K562 (cell line): ENCODE data around the gene SLC44A5. TPM values are rescaled to one million over a fixed set of nuclear protein-coding genes. Genes with fewer than 3 reads are reported as not detected.

Experiments
- ATAC-seq: fragments of 200-7000 bp; cut with Tn5 transposase; 3 replicates; pipeline ENCODE4 v1.9.1; 2020; ENCODE audit warnings: moderate library complexity
- BruUV-seq: library from RNA; stranded (reverse); fragments of 400-500 nt; replicated peaks from 2 replicates; lab custom pipeline; 2021; lab: Mats Ljungman, UMichigan
- CTCF ChIA-PET: fragments of 300-600 bp; formaldehyde crosslinking; extraction: SDS; loops from one replicate; lab custom pipeline; 2021; ENCODE audit warnings: low intra/inter-chr PET ratio; lab: Yijun Ruan, JAX
- POLR2A ChIA-PET: fragments of 300-600, 350-650 bp; sonication (Branson Sonifier 250); formaldehyde crosslinking; extraction: SDS; loops from one replicate; lab custom pipeline; 2021; ENCODE audit warnings: antibody characterized with exemption, inconsistent platforms; lab: Yijun Ruan, JAX
- DNase-seq, 4 experiments: peaks; one replicate each; pipeline versions ENCODE4 v3.0.0 to v3.0.0-alpha.2; 2011 to 2018; ENCODE audit warnings: low spot score in 3 of 4, mixed read lengths in 3 of 4; ENCODE audit errors: extremely low read depth in 1 of 4
- FAIRE-seq: peaks from 2 replicates; lab custom pipeline; 2011; peaks lifted over from hg19 to GRCh38; lab: Jason Lieb, UNC
- H2AFZ ChIP-seq: 2 replicates; pipeline ENCODE4 v1.6.0; 2011; ENCODE audit warnings: low read depth, low read length, control low read depth, inconsistent platforms
- H3K27ac ChIP-seq: fragments of 200-600 bp; 3 replicates; pipeline ENCODE4 v1.8.0; 2011; ENCODE audit warnings: low read depth, mild to moderate bottlenecking, control low read depth, inconsistent platforms, low read length, moderate library complexity, mixed read lengths; ENCODE audit errors: extremely low read depth
- H3K27me3 ChIP-seq, 2 experiments: fragments of 300-600 bp in 1 of 2; 2 replicates in 1 of 2; 3 replicates in 1 of 2; pipeline versions ENCODE4 v1.6.0 to v1.8.0; 2011; ENCODE audit warnings: inconsistent platforms in 2 of 2, low read length in 2 of 2, mild to moderate bottlenecking in 1 of 2, mixed read lengths in 1 of 2, moderate library complexity in 1 of 2; ENCODE audit not compliant: control insufficient read depth in 2 of 2, insufficient read depth in 2 of 2
- H3K36me3 ChIP-seq: fragments of 300-600 bp; 3 replicates; pipeline ENCODE4 v1.8.0; 2011; ENCODE audit warnings: mild to moderate bottlenecking, low read length, inconsistent platforms; ENCODE audit not compliant: control insufficient read depth, insufficient read depth
- H3K4me1 ChIP-seq, 2 experiments: fragments of 200-600 bp in 1 of 2; replicated peaks in 1 of 2; 2 replicates in 1 of 2; 3 replicates in 1 of 2; pipeline versions ENCODE4 v1.5.1 to v1.8.0; 2011; ENCODE audit warnings: inconsistent platforms in 2 of 2, low read length in 2 of 2, mild to moderate bottlenecking in 1 of 2, mixed read lengths in 1 of 2, moderate library complexity in 1 of 2; ENCODE audit not compliant: control insufficient read depth in 2 of 2, insufficient read depth in 2 of 2
- H3K4me2 ChIP-seq: 2 replicates; pipeline ENCODE4 v1.6.1; 2011; ENCODE audit warnings: low read length, control low read depth, inconsistent platforms, mixed read lengths; ENCODE audit not compliant: insufficient read depth
- H3K4me3 ChIP-seq: fragments of 200-600 bp; sonication (generic), shearing (Covaris generic); 2 replicates; pipeline ENCODE4 v1.5.1; 2016; ENCODE audit warnings: control low read depth, inconsistent platforms
- H3K79me2 ChIP-seq: fragments of 200-600 bp; 3 replicates; pipeline ENCODE4 v1.8.0; 2011; ENCODE audit warnings: low read length, inconsistent platforms; ENCODE audit not compliant: control insufficient read depth, insufficient read depth
- H3K9ac ChIP-seq, 2 experiments: 2 replicates each; pipeline versions ENCODE4 v1.6.0 to v1.6.1; 2011; ENCODE audit warnings: low read depth in 2 of 2, low read length in 2 of 2, control low read depth in 1 of 2, inconsistent platforms in 1 of 2, mild to moderate bottlenecking in 1 of 2, mixed read lengths in 1 of 2; ENCODE audit not compliant: insufficient read depth in 1 of 2
- H3K9me1 ChIP-seq: one replicate; pipeline ENCODE4 v1.6.0; 2011; ENCODE audit warnings: inconsistent platforms, mild to moderate bottlenecking, low read length, moderate library complexity; ENCODE audit not compliant: control insufficient read depth, insufficient read depth
- H3K9me3 ChIP-seq: replicated peaks from 2 replicates; pipeline ENCODE4 v1.5.1; 2011; ENCODE audit warnings: low read depth, low read length, inconsistent platforms; ENCODE audit not compliant: control insufficient read depth, insufficient read depth
- H4K20me1 ChIP-seq: replicated peaks from 2 replicates; pipeline ENCODE4 v1.6.1; 2011; ENCODE audit warnings: low read length, inconsistent platforms, mixed read lengths; ENCODE audit not compliant: control insufficient read depth, insufficient read depth
- C11orf30 ChIP-seq: fragments of 450-650 bp; IDR thresholded peaks from 2 replicates; pipeline ENCODE4 v1.6.1; 2016; ENCODE audit warnings: low read depth, mild to moderate bottlenecking
- MAFF ChIP-seq: IDR thresholded peaks from 2 replicates; pipeline ENCODE4 v1.6.1; 2012; ENCODE audit warnings: low read length, improper control_type of control experiment
- MAFG ChIP-seq: fragments of 450-650 bp; conservative IDR thresholded peaks from 2 replicates; pipeline ENCODE4 v1.6.1; 2016; ENCODE audit warnings: missing genetic modification characterization, missing compliant biosample characterization
- MAFK ChIP-seq: IDR thresholded peaks from 2 replicates; pipeline ENCODE4 v1.6.1; 2011; ENCODE audit warnings: low read length, improper control_type of control experiment
- MTA1 ChIP-seq: fragments of 450-650 bp; IDR thresholded peaks from 2 replicates; pipeline ENCODE4 v1.6.1; 2017; ENCODE audit warnings: borderline replicate concordance
- SMARCB1 ChIP-seq: IDR thresholded peaks from 2 replicates; pipeline ENCODE4 v1.6.1; 2011; ENCODE audit warnings: improper control_type of control experiment, low read depth; ENCODE audit not compliant: insufficient read length
- STAG1 ChIP-seq: sonication (generic); formaldehyde crosslinking; IDR thresholded peaks from 2 replicates; pipeline ENCODE4 v1.5.0; 2020; ENCODE audit warnings: missing genetic modification reagents, borderline replicate concordance
- TAL1 ChIP-seq: fragments of 450-650 bp; IDR thresholded peaks from 2 replicates; pipeline ENCODE4 v1.6.1; 2016; ENCODE audit warnings: mild to moderate bottlenecking
- TCF3 ChIP-seq: sonication (generic); formaldehyde crosslinking; IDR thresholded peaks from 2 replicates; pipeline ENCODE4 v1.4.0; 2020; ENCODE audit warnings: mild to moderate bottlenecking, missing genetic modification reagents
- ZNF316 ChIP-seq: fragments of 450-650 bp; IDR thresholded peaks from 2 replicates; pipeline ENCODE4 v1.6.1; 2016
- ZNF780A ChIP-seq: fragments of 250-450 bp; sonication (Bioruptor Pico); IDR thresholded peaks from 2 replicates; pipeline ENCODE4 v1.5.0; 2021; ENCODE audit warnings: mild to moderate bottlenecking
- WGBS: fragments of 100-300 bp; shearing (Covaris generic); methylation state at CpG from one replicate; pipeline ENCODE4 v1.1.6; 2016; ENCODE audit warnings: low coverage, mixed read lengths; ENCODE audit not compliant: insufficient coverage; ENCODE audit errors: missing lambda C conversion rate; 5-methylcytosine and 5-hydroxymethylcytosine counted together
- in situ Hi-C: fragments of 300-500 bp; cut with MboI; formaldehyde crosslinking; loops from 4 replicates; pipeline ENCODE4 v1.15.0; 2018; ENCODE audit warnings: inconsistent platforms, mixed read lengths
- intact Hi-C: fragments of 100-400 bp; cut with micrococcal nuclease; formaldehyde crosslinking; loops from 2 replicates; pipeline ENCODE4 v1.14.2; 2022
- polyA plus RNA-seq, 8 experiments: library from polyadenylated mRNA; depleted of rRNA in 4 of 8; stranded (reverse) in 5 of 8; unstranded in 3 of 8; fragments of >200 nt; fragmentation: Nextera tagmentation in 2 of 8; fragmentation: Illumina TruSeq in 1 of 8; extraction: Ambion mirVana in 2 of 8; extraction: Trizol in 1 of 8; gene quantifications; 2 replicates each; pipeline versions ENCODE4 v1.2.1 to v1.2.3, GENCODE V29; 2011 to 2014; ENCODE audit warnings: inconsistent platforms in 1 of 8, missing spikeins in 1 of 8
- total RNA-seq, 7 experiments: library from RNA; depleted of rRNA in 6 of 7; stranded (reverse); fragments of >200 nt in 6 of 7; fragmentation: Illumina TruSeq in 2 of 7; extraction: Trizol in 2 of 7; gene quantifications; 2 replicates each; pipeline versions ENCODE4 v1.2.1 to v1.2.3, GENCODE V29; 2011 to 2021; ENCODE audit warnings: low replicate concordance in 1 of 7
- TF ChIP-seq, protein P1 (sequence below), 2 experiments: fragments of 450-650 bp; IDR thresholded peaks; 2 replicates each; pipeline ENCODE4 v1.6.1; 2016; ENCODE audit warnings: mild to moderate bottlenecking in 2 of 2, borderline replicate concordance in 1 of 2, low read depth in 1 of 2, moderate library complexity in 1 of 2
- TF ChIP-seq, protein P2 (sequence below), 2 experiments: fragments of 250-450 bp in 1 of 2; fragments of 450-650 bp in 1 of 2; sonication (Bioruptor Pico) in 1 of 2; IDR thresholded peaks; 2 replicates each; pipeline versions ENCODE4 v1.6.1 to v1.8.0; 2016 to 2021; ENCODE audit warnings: mild to moderate bottlenecking in 2 of 2, moderate library complexity in 2 of 2, missing compliant biosample characterization in 1 of 2, missing genetic modification characterization in 1 of 2
- TF ChIP-seq, protein P3 (sequence below): fragments of 450-650 bp; IDR thresholded peaks from 2 replicates; pipeline ENCODE4 v1.6.1; 2017; ENCODE audit warnings: antibody characterized with exemption

The SLC44A5 gene
- total and polyA plus RNA-seq, 9 of the 15 experiments (the other 6 are each of a cell fraction or from before 2014, with no cell fraction given), result 1.2 to 10.1 (median 3.2) TPM

DNA sequence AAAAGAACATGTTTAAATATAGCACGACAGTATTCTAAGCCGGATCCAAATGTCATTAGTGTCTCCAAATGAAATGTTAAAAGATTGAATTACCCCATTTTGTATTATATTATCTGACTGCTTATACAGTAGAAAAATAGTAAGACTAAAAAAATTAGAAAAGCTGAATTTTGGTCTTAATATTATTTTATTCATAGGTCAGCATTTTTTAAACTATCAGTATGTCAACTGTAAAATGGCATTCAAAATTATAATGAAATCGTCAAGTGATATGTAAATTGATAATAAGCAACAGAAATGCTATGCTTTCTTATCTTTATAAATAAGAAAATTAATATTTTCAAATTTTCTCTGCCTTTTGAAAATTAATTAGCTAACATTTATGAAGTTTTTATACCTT lies 16.6 kb downstream of the SLC44A5 start:
- H3K27me3 ChIP-seq, result no peaks in the 10 kb centered on the region
- no TSS peak for BruUV-seq
- H2AFZ ChIP-seq, result no peak overlapping the region
- no peak for FAIRE-seq
- no peaks in the 10 kb centered on the region for H3K79me2 ChIP-seq
- no peaks in the 10 kb centered on the region for H3K9me3 ChIP-seq
- POLR2A ChIA-PET, result no interaction called here
- no peak overlapping the region for H3K4me3 ChIP-seq
- CTCF ChIA-PET, result no interaction called here
- H3K36me3 ChIP-seq, result no peaks in the 10 kb centered on the region
- H3K4me1 ChIP-seq, result no peaks in the 10 kb centered on the region
- DNase-seq, result no peak
- intact Hi-C loops (no loop called here), in situ Hi-C loops (no loop called here)
- H3K27ac ChIP-seq, result no peak overlapping the region
- no peak for ATAC-seq
- no peak overlapping the region for H3K9ac ChIP-seq
- H3K9me1 ChIP-seq, result no peaks in the 10 kb centered on the region
- WGBS, result 0% methylated on average over 3 of the region's 3 CpGs
- no peaks in the 10 kb centered on the region for H4K20me1 ChIP-seq
- H3K4me2 ChIP-seq, result no peak overlapping the region
- TF ChIP-seq C11orf30 (peak; percentile 78), TCF3 (CRISPR knock-in tag) (no peak), STAG1 (CRISPR knock-in tag) (no peak), ZNF780A (CRISPR knock-in tag) (no peak), SMARCB1 (no peak), MAFF (peak; percentile 74; the same call in 1 of the 2 replicates), ZNF316 (peak; percentile 94), MTA1 (no peak), MAFK (peak; percentile 62; the same call in 1 of the 2 replicates), TAL1 (no peak), MAFG (tag) (peak; percentile 63)
- TF ChIP-seq, protein P1, sequence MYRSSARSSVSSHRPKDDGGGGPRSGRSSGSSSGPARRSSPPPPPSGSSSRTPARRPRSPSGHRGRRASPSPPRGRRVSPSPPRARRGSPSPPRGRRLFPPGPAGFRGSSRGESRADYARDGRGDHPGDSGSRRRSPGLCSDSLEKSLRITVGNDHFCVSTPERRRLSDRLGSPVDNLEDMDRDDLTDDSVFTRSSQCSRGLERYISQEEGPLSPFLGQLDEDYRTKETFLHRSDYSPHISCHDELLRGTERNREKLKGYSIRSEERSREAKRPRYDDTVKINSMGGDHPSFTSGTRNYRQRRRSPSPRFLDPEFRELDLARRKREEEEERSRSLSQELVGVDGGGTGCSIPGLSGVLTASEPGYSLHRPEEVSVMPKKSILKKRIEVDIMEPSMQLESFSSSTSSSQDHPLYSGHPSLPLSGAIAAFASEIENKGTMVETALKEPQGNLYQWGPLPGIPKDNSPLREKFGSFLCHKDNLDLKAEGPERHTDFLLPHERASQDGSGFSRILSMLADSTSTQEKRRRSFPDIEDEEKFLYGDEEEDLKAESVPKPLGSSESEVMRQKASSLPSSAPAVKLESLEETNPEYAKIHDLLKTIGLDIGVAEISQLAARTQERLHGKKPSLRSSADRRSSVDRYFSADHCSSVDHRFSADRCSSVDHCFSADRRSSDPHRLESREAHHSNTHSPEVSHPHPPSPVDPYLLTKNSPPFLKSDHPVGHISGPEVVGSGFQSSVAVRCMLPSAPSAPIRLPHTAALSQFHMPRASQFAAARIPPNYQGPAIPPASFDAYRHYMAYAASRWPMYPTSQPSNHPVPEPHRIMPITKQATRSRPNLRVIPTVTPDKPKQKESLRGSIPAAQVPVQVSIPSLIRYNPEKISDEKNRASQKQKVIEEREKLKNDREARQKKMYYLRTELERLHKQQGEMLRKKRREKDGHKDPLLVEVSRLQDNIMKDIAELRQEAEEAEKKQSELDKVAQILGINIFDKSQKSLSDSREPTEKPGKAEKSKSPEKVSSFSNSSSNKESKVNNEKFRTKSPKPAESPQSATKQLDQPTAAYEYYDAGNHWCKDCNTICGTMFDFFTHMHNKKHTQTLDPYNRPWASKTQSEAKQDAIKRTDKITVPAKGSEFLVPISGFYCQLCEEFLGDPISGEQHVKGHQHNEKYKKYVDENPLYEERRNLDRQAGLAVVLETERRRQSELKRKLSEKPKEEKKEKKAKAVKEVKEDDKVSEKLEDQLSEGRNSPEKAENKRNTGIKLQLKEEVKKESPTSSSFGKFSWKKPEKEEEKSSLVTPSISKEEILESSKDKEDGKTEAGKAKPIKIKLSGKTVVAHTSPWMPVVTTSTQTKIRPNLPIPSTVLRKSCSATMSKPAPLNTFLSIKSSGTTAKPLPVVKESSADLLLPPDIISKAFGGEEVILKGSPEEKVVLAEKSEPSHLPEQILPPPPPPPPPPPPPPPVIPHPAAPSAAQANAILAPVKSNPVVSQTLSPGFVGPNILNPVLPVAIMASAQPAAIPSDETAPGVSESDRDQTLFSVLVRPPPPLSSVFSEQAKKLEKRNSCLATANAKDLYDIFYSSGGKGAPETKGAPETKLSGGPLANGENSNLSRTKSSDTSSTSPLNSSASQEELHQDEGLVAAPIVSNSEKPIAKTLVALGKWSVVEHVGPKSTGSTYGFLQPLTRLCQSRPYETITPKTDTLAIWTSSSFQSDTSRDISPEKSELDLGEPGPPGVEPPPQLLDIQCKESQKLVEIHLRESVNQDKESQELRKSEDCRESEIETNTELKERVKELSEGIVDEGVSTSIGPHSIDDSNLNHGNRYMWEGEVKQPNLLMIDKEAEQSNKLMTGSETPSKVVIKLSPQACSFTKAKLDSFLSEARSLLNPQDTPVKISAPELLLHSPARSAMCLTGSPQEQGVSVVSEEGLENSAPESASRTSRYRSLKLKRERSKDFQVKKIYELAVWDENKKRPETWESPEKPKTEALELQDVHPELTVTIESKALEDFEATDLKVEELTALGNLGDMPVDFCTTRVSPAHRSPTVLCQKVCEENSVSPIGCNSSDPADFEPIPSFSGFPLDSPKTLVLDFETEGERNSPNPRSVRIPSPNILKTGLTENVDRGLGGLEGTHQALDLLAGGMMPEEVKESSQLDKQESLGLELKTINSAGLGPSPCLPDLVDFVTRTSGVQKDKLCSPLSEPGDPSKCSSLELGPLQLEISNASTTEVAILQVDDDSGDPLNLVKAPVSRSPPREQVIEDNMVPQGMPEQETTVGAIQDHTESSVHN (IDR thresholded peaks at IDR 0.05; ENCODE audit: borderline replicate concordance in 1 of 2, low read depth in 1 of 2), result no peak
- TF ChIP-seq, protein P2, sequence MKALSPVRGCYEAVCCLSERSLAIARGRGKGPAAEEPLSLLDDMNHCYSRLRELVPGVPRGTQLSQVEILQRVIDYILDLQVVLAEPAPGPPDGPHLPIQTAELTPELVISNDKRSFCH (CRISPR knock-in tag; IDR thresholded peaks at IDR 0.05), result no peak
- TF ChIP-seq, protein P2 (tag; IDR thresholded peaks at IDR 0.05), result no peak
- TF ChIP-seq, protein P3, sequence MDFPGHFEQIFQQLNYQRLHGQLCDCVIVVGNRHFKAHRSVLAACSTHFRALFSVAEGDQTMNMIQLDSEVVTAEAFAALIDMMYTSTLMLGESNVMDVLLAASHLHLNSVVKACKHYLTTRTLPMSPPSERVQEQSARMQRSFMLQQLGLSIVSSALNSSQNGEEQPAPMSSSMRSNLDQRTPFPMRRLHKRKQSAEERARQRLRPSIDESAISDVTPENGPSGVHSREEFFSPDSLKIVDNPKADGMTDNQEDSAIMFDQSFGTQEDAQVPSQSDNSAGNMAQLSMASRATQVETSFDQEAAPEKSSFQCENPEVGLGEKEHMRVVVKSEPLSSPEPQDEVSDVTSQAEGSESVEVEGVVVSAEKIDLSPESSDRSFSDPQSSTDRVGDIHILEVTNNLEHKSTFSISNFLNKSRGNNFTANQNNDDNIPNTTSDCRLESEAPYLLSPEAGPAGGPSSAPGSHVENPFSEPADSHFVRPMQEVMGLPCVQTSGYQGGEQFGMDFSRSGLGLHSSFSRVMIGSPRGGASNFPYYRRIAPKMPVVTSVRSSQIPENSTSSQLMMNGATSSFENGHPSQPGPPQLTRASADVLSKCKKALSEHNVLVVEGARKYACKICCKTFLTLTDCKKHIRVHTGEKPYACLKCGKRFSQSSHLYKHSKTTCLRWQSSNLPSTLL, result no peak
